HCT116 (cell line): ENCODE data around the gene OR4F6. TPM values are rescaled to one million over a fixed set of nuclear protein-coding genes. Genes with fewer than 3 reads are reported as not detected.
"Not testable (repeated sequence)": the region's sequence is repeated elsewhere in the genome, so short reads cannot be mapped to it uniquely, and the experiment has no call there.

Source experiments
- ATAC-seq: fragments of 200-7000 bp; cut with Tn5 transposase; 2 replicates; pipeline ENCODE4 v1.9.1; 2020; ENCODE audit warnings: mild to moderate bottlenecking, moderate library complexity
- BruUV-seq: library from RNA; stranded (reverse); fragments of 400-500 nt; replicated peaks from 2 replicates; lab custom pipeline; 2021; lab: Mats Ljungman, UMichigan
- CTCF ChIA-PET: fragments of 300-600 bp; sonication (Branson Sonifier 250); formaldehyde crosslinking; loops from one replicate; lab custom pipeline; 2021; ENCODE audit warnings: antibody characterized with exemption; lab: Charles Lee
- POLR2A ChIA-PET: fragments of 300-600, 350-600 bp; sonication (Branson Sonifier 250); formaldehyde crosslinking; loops from one replicate; lab custom pipeline; 2021; ENCODE audit warnings: antibody characterized with exemption; lab: Charles Lee
- RAD21 ChIA-PET, 2 experiments: fragments of 300-600 bp; sonication (Branson Sonifier 250); formaldehyde crosslinking; loops; one replicate each; lab custom pipeline; 2023; ENCODE audit warnings: low total read pairs in 2 of 2; ENCODE audit not compliant: uncharacterized antibody in 2 of 2, unreplicated experiment in 2 of 2, low non-redundant PET in 1 of 2; lab: Charles Lee
- DNase-seq: peaks from one replicate; pipeline ENCODE4 v3.0.0-alpha.2; 2010; ENCODE audit warnings: low read depth, low spot score
- H2AFZ ChIP-seq: fragments of 200-600 bp; shearing (Covaris generic), sonication (generic); 2 replicates; pipeline ENCODE4 v1.6.1; 2017; ENCODE audit warnings: low read depth, mixed run types, mixed read lengths, antibody characterized with exemption, low read length; ENCODE audit not compliant: poor library complexity, severe bottlenecking
- H3K27ac ChIP-seq: 2 replicates; pipeline ENCODE4 v1.5.1; 2012; ENCODE audit warnings: low read depth, low read length
- H3K27me3 ChIP-seq: fragments of 200-600 bp; sonication (generic); 2 replicates; pipeline ENCODE4 v1.6.1; 2016; ENCODE audit warnings: mixed run types, low read length, mixed read lengths; ENCODE audit not compliant: insufficient read depth
- H3K36me3 ChIP-seq, 2 experiments: fragments of 200-500 bp in 1 of 2; fragments of 200-600 bp in 1 of 2; sonication (Bioruptor generic) in 1 of 2; sonication (generic) in 1 of 2; 2 replicates each; pipeline versions ENCODE4 v1.5.1 to v1.6.1; 2014 to 2016; ENCODE audit warnings: low read length in 2 of 2, inconsistent platforms in 1 of 2, mixed read lengths in 1 of 2, mixed run types in 1 of 2; ENCODE audit not compliant: insufficient read depth in 2 of 2, control insufficient read depth in 1 of 2
- H3K4me1 ChIP-seq, 2 experiments: fragments of 200-600 bp in 1 of 2; sonication (generic) in 1 of 2; 2 replicates each; pipeline versions ENCODE4 v1.5.1 to v1.6.1; 2012 to 2017; ENCODE audit warnings: low read length in 2 of 2, inconsistent platforms in 1 of 2, mild to moderate bottlenecking in 1 of 2, mixed read lengths in 1 of 2, mixed run types in 1 of 2, moderate library complexity in 1 of 2; ENCODE audit not compliant: insufficient read depth in 2 of 2, control insufficient read depth in 1 of 2
- H3K4me2 ChIP-seq: fragments of 200-600 bp; sonication (generic); 2 replicates; pipeline ENCODE4 v1.6.1; 2017; ENCODE audit warnings: mixed run types, low read length, mixed read lengths
- H3K4me3 ChIP-seq, 2 experiments: fragments of 200-600 bp in 1 of 2; sonication (generic) in 1 of 2; replicated peaks in 1 of 2; 2 replicates each; pipeline ENCODE4 v1.5.1; 2011 to 2016; ENCODE audit warnings: low read length in 2 of 2, control low read depth in 1 of 2, low read depth in 1 of 2, mild to moderate bottlenecking in 1 of 2, mixed read lengths in 1 of 2, mixed run types in 1 of 2
- H3K79me2 ChIP-seq: fragments of 200-600 bp; sonication (generic); 2 replicates; pipeline ENCODE4 v1.6.1; 2017; ENCODE audit warnings: mild to moderate bottlenecking, mixed run types, low read length, moderate library complexity, mixed read lengths; ENCODE audit not compliant: insufficient read depth
- H3K9ac ChIP-seq: fragments of 200-600 bp; sonication (generic); 2 replicates; pipeline ENCODE4 v1.6.1; 2016; ENCODE audit warnings: low read length, mixed read lengths
- H3K9me2 ChIP-seq: fragments of 200-600 bp; sonication (generic), shearing (Covaris generic); 2 replicates; pipeline ENCODE4 v1.6.1; 2017; ENCODE audit warnings: mixed run types, mild to moderate bottlenecking, moderate library complexity; ENCODE audit not compliant: insufficient read depth
- H3K9me3 ChIP-seq, 2 experiments: fragments of 200-500 bp in 1 of 2; fragments of 200-600 bp in 1 of 2; sonication (Bioruptor generic) in 1 of 2; sonication (generic) in 1 of 2; 2 replicates each; pipeline ENCODE4 v1.6.1; 2014 to 2017; ENCODE audit warnings: low read length in 2 of 2, mixed read lengths in 2 of 2, inconsistent platforms in 1 of 2, low read depth in 1 of 2, mild to moderate bottlenecking in 1 of 2, mixed run types in 1 of 2, moderate library complexity in 1 of 2; ENCODE audit not compliant: control insufficient read depth in 1 of 2, insufficient read depth in 1 of 2
- H4K20me1 ChIP-seq: fragments of 200-600 bp; sonication (generic), shearing (Covaris generic); 2 replicates; pipeline ENCODE4 v1.6.1; 2017; ENCODE audit warnings: mixed run types, mild to moderate bottlenecking, moderate library complexity; ENCODE audit not compliant: insufficient read depth
- ATF3 ChIP-seq: IDR thresholded peaks from 2 replicates; pipeline ENCODE4 v1.6.1; 2012
- ELF1 ChIP-seq: IDR thresholded peaks from 2 replicates; pipeline ENCODE4 v1.6.1; 2012; ENCODE audit warnings: low read depth, borderline replicate concordance
- FOSL1 ChIP-seq: IDR thresholded peaks from 2 replicates; pipeline ENCODE4 v1.6.1; 2012; ENCODE audit warnings: low read depth
- POLR2AphosphoS5 ChIP-seq: IDR thresholded peaks from 2 replicates; pipeline ENCODE4 v1.6.1; 2011; ENCODE audit warnings: mild to moderate bottlenecking, low read depth, low read length, moderate library complexity
- RAD21 ChIP-seq: IDR thresholded peaks from 2 replicates; pipeline ENCODE4 v1.6.1; 2012; ENCODE audit warnings: low read depth, mild to moderate bottlenecking
- ZFX ChIP-seq: fragments of 450-650 bp; IDR thresholded peaks from 2 replicates; pipeline ENCODE4 v1.6.1; 2017
- ZNF274 ChIP-seq: fragments of 200-500 bp; sonication (Bioruptor generic); IDR thresholded peaks from 2 replicates; pipeline ENCODE4 v1.6.1; 2014; ENCODE audit warnings: mild to moderate bottlenecking, low read depth, low read length, inconsistent platforms
- intact Hi-C: fragments of 100-400 bp; cut with micrococcal nuclease; formaldehyde crosslinking; loops from 2 replicates; pipeline ENCODE4 v1.10.0; 2022
- total RNA-seq: library from RNA; stranded (reverse); gene quantifications from one replicate; pipeline ENCODE4 v1.2.1, GENCODE V29; 2021; ENCODE audit not compliant: unreplicated experiment

OR4F6 gene
- total RNA-seq, 1 experiment from 2014 or later: not detected

DNA sequence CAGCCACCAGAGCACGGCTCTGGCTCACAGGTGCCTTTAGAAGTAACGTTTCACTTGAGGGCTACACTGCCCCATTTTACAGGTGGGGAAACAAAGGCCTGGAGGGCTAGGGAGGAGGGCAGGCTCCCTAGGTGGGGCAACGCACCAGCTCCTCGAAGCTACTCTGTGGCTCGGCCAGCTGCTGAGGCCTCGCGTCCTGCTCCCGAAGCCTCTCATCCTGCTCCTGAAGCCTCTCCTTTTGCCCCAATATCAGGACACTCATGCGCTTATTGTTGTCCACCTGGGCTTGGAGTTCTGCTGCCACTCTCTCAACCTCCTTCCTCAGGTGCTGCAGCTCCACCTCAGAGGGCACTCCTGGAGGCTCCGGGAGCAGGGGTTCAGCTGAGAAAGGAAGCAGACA, 28.2 kb upstream of the OR4F6 start:
- DNase-seq: no peak
- CTCF ChIA-PET: no interaction called here
- no peak overlapping the region for H3K4me2 ChIP-seq
- H3K9ac ChIP-seq: no peak overlapping the region
- H3K4me3 ChIP-seq: no peak overlapping the region
- H3K27me3 ChIP-seq: peaks cover 29% of the 10 kb centered on the region
- no peaks in the 10 kb centered on the region for H3K4me1 ChIP-seq
- no peaks in the 10 kb centered on the region for H3K36me3 ChIP-seq
- H3K27ac ChIP-seq: no peak overlapping the region
- no peaks in the 10 kb centered on the region for H4K20me1 ChIP-seq
- RAD21 ChIA-PET: no interaction called here
- intact Hi-C loops: no loop called here
- no peaks in the 10 kb centered on the region for H3K9me2 ChIP-seq
- BruUV-seq: no TSS peak
- POLR2A ChIA-PET: no interaction called here
- H3K79me2 ChIP-seq: no peaks in the 10 kb centered on the region
- no peak for ATAC-seq
- TF ChIP-seq FOSL1 (no peak), ZFX (no peak), ZNF274 (no peak), ELF1 (no peak), ATF3 (no peak), POLR2AphosphoS5 (no peak), RAD21 (no peak)
- H2AFZ ChIP-seq: no peak overlapping the region
- no peaks in the 10 kb centered on the region for H3K9me3 ChIP-seq

GRCh38 chr15:101778576-101778975, 24.7 kb upstream of the OR4F6 start:
- H3K4me3 ChIP-seq, H3K79me2 ChIP-seq, H3K9me3 ChIP-seq, intact Hi-C loops, H3K9me2 ChIP-seq, POLR2A ChIA-PET, H3K4me1 ChIP-seq, H4K20me1 ChIP-seq, H3K9ac ChIP-seq, H3K27ac ChIP-seq, DNase-seq, RAD21 ChIA-PET, CTCF ChIA-PET, ATAC-seq, H2AFZ ChIP-seq, H3K4me2 ChIP-seq, H3K36me3 ChIP-seq, BruUV-seq: not testable (repeated sequence)
- H3K27me3 ChIP-seq: peaks cover 28% of the 10 kb centered on the region

DNA sequence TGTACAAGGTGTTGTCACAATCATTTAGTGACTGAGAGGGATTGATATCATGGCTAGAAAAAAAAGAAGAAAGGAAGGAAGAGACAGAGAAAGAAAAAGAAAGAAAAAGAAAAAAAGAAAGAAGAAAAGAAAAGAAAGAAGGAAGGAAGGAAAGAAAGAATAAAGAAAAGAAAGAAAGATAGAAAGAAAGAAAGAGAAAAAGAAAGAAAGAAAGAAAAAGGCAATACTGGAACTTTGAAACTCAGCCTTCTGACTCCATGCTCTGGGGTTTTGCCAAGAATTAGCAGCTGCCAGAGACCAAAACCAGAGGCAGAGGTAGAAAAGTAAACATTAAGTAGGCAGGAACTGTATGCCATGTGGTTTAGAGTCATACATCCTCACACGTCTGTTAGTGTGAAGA, 23.1 kb upstream of the OR4F6 start:
- H3K9me3 ChIP-seq, H2AFZ ChIP-seq, POLR2A ChIA-PET, H3K9me2 ChIP-seq, H3K79me2 ChIP-seq, H3K4me2 ChIP-seq, H4K20me1 ChIP-seq, CTCF ChIA-PET, BruUV-seq, ATAC-seq, RAD21 ChIA-PET, H3K9ac ChIP-seq, H3K4me3 ChIP-seq, H3K36me3 ChIP-seq, H3K27ac ChIP-seq, H3K4me1 ChIP-seq, intact Hi-C loops, DNase-seq: not testable (repeated sequence)
- H3K27me3 ChIP-seq: peaks cover 24% of the 10 kb centered on the region
